Osteoblast (primary cell): ENCODE data around the gene ZNF329. TPM values are rescaled to one million over a fixed set of nuclear protein-coding genes. Genes with fewer than 3 reads are reported as not detected.

Experiments used
- DNase-seq: peaks from one replicate; pipeline ENCODE4 v3.0.0; 2011; ENCODE audit warnings: low spot score, mixed read lengths; ENCODE audit not compliant: insufficient read length; ENCODE audit errors: missing footprints
- H2AFZ ChIP-seq: 2 replicates; pipeline ENCODE4 v1.6.0; 2011; ENCODE audit warnings: mild to moderate bottlenecking, low read length
- H3K27ac ChIP-seq: 2 replicates; pipeline ENCODE4 v1.5.1; 2011; ENCODE audit warnings: mild to moderate bottlenecking, low read depth, low read length, moderate library complexity
- H3K27me3 ChIP-seq: 2 replicates; pipeline ENCODE4 v1.6.0; 2012; ENCODE audit warnings: mild to moderate bottlenecking, control low read depth, inconsistent platforms, low read length, moderate library complexity; ENCODE audit not compliant: insufficient read depth
- H3K36me3 ChIP-seq: 2 replicates; pipeline ENCODE4 v1.5.1; 2011; ENCODE audit warnings: mild to moderate bottlenecking, low read length, control low read depth, moderate library complexity; ENCODE audit not compliant: insufficient read depth
- H3K4me1 ChIP-seq: 2 replicates; pipeline ENCODE4 v1.5.1; 2011; ENCODE audit warnings: mild to moderate bottlenecking, low read length, control low read depth, moderate library complexity; ENCODE audit not compliant: insufficient read depth
- H3K4me2 ChIP-seq: 2 replicates; pipeline ENCODE4 v1.6.0; 2011; ENCODE audit warnings: mild to moderate bottlenecking, low read length; ENCODE audit not compliant: insufficient read depth
- H3K4me3 ChIP-seq: fragments of 200-600 bp; sonication (generic); 3 replicates; pipeline ENCODE4 v1.5.1; 2012; ENCODE audit warnings: mild to moderate bottlenecking, low read length, inconsistent platforms; ENCODE audit not compliant: insufficient read depth
- H3K79me2 ChIP-seq: 2 replicates; pipeline ENCODE4 v1.6.0; 2012; ENCODE audit warnings: mild to moderate bottlenecking, low read length, control low read depth, inconsistent platforms; ENCODE audit not compliant: insufficient read depth
- H3K9me3 ChIP-seq: 2 replicates; pipeline ENCODE4 v1.5.1; 2011; ENCODE audit warnings: low read depth, low read length, control low read depth
- H4K20me1 ChIP-seq: 2 replicates; pipeline ENCODE4 v1.6.0; 2012; ENCODE audit warnings: mild to moderate bottlenecking, low read length, control low read depth; ENCODE audit not compliant: insufficient read depth
- CTCF ChIP-seq: IDR thresholded peaks from 2 replicates; pipeline ENCODE4 v1.5.1; 2011; ENCODE audit warnings: mild to moderate bottlenecking, low read depth, low read length, moderate library complexity; ENCODE audit errors: extremely low read depth
- total RNA-seq: library from RNA; depleted of rRNA; stranded (reverse); fragments of >200 nt; gene quantifications from 2 replicates; pipeline ENCODE4 v1.2.3, GENCODE V29; 2012

ZNF329 gene
- total RNA-seq, 1 donor, result 11.9 TPM

- Histone ChIP-seq H3K79me2 (no peaks in the 10 kb centered on the region), H3K4me2 (no peak overlapping the region), H3K4me3 (no peak overlapping the region), H3K36me3 (peaks cover 23% of the 10 kb centered on the region), H4K20me1 (no peaks in the 10 kb centered on the region), H2AFZ (no peak overlapping the region), H3K27me3 (no peaks in the 10 kb centered on the region), H3K9me3 (peaks cover 9% of the 10 kb centered on the region), H3K27ac (no peak overlapping the region), H3K4me1 (no peaks in the 10 kb centered on the region)
- TF ChIP-seq CTCF, result no peak
- DNase-seq, result peak; percentile 55
Observed at GRCh38 chr19:58086825-58087710, 63.5 kb downstream of the ZNF329 start.

- DNase-seq, result peak; percentile 42
- Histone ChIP-seq H3K4me1 (no peaks in the 10 kb centered on the region), H3K27ac (no peak overlapping the region), H2AFZ (no peak overlapping the region), H3K4me2 (no peak overlapping the region), H3K4me3 (no peak overlapping the region), H3K9me3 (peaks cover 9% of the 10 kb centered on the region), H3K79me2 (no peaks in the 10 kb centered on the region), H4K20me1 (no peaks in the 10 kb centered on the region), H3K36me3 (peaks cover 19% of the 10 kb centered on the region), H3K27me3 (no peaks in the 10 kb centered on the region)
- TF ChIP-seq CTCF, result no peak
Observed at GRCh38 chr19:58085348-58085875, 65.2 kb downstream of the ZNF329 start.

GRCh38 chr19:58084596-58085347, 65.8 kb downstream of the ZNF329 start:
- peak; percentile 69 for DNase-seq
- Histone ChIP-seq H3K27me3 (no peaks in the 10 kb centered on the region), H3K79me2 (no peaks in the 10 kb centered on the region), H3K9me3 (peaks cover 7% of the 10 kb centered on the region), H2AFZ (no peak overlapping the region), H3K4me1 (no peaks in the 10 kb centered on the region), H3K36me3 (peaks cover 19% of the 10 kb centered on the region), H3K4me3 (no peak overlapping the region), H4K20me1 (no peaks in the 10 kb centered on the region), H3K27ac (no peak overlapping the region), H3K4me2 (no peak overlapping the region)
- no peak for TF ChIP-seq CTCF

DNA sequence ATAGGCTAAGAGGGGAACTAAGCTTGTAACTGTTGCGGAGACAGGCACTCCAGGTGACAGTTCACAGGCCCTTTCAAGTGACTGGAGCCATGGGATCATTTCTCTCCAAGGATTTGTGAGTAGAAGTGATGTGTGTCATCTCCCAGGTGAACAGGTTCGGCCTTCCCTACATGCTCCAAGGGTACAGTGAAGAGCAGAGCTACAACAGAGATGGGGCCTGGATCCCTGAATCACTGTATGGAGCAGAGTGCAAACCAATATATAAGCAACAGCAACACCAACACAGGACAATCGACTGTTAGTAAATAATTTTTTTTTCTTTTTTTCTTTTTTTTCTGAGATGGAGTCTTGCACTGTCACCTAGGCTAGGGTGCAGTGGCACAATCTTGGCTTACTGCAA, 67.6 kb downstream of the ZNF329 start:
- Histone ChIP-seq H3K9me3 (peaks cover 7% of the 10 kb centered on the region), H3K4me3 (no peak overlapping the region), H4K20me1 (no peaks in the 10 kb centered on the region), H3K36me3 (peaks cover 15% of the 10 kb centered on the region), H3K4me2 (no peak overlapping the region), H3K27ac (no peak overlapping the region), H2AFZ (no peak overlapping the region), H3K79me2 (no peaks in the 10 kb centered on the region), H3K4me1 (no peaks in the 10 kb centered on the region), H3K27me3 (no peaks in the 10 kb centered on the region)
- peak; percentile 41 for DNase-seq
- no peak for TF ChIP-seq CTCF
